Breast epithelium (tissue), 4 donors: ENCODE measurements around the gene SEMA4B. TPM values are rescaled to one million over a fixed set of nuclear protein-coding genes. Genes with fewer than 3 reads are reported as not detected.

ENCODE experiments used
- DNase-seq, 2 donors: peaks; one replicate each; pipeline ENCODE4 v3.0.0-alpha.2; 2019; ENCODE audit warnings: low spot score in 2 of 2
- H3K27ac ChIP-seq, 2 donors: fragments of 200-600 bp; sonication (generic) in 1 of 2; one replicate each; pipeline ENCODE4 v1.5.1; 2016 to 2019; ENCODE audit warnings: mild to moderate bottlenecking in 1 of 2
- H3K27me3 ChIP-seq, 2 donors: fragments of 200-600 bp; sonication (generic) in 1 of 2; one replicate each; pipeline versions ENCODE4 v1.5.1 to v1.6.0; 2017 to 2019; ENCODE audit warnings: control low read depth in 1 of 2, mild to moderate bottlenecking in 1 of 2
- H3K36me3 ChIP-seq: fragments of 200-600 bp; one replicate; pipeline ENCODE4 v1.5.1; 2019
- H3K4me1 ChIP-seq, 2 donors: fragments of 200-600 bp; sonication (generic); one replicate each; pipeline ENCODE4 v1.5.1; 2016 to 2019; ENCODE audit warnings: control low read depth in 1 of 2
- H3K4me3 ChIP-seq, 3 donors: fragments of 200-600 bp; sonication (generic); 1 replicate in 2 of 3; 2 replicates in 1 of 3; pipeline ENCODE4 v1.5.1; 2016 to 2019; ENCODE audit warnings: mild to moderate bottlenecking in 3 of 3, moderate library complexity in 2 of 3
- H3K9me3 ChIP-seq, 2 donors: fragments of 200-600 bp; sonication (generic) in 1 of 2; one replicate each; pipeline ENCODE4 v1.5.1; 2016 to 2019; ENCODE audit warnings: control low read depth in 1 of 2
- CTCF ChIP-seq, 3 donors: fragments of 450-650 bp; IDR thresholded peaks; one replicate each; pipeline ENCODE4 v1.5.1; 2016 to 2017; ENCODE audit warnings: antibody characterized with exemption in 3 of 3, mild to moderate bottlenecking in 3 of 3, moderate library complexity in 3 of 3
- POLR2A ChIP-seq: fragments of 450-650 bp; IDR thresholded peaks from one replicate; pipeline ENCODE4 v1.6.1; 2016; ENCODE audit warnings: antibody characterized with exemption, mild to moderate bottlenecking, moderate library complexity
- POLR2AphosphoS5 ChIP-seq, 3 donors: sonication (generic); formaldehyde crosslinking; IDR thresholded peaks; one replicate each; pipeline ENCODE4 v1.6.1; 2017; ENCODE audit warnings: antibody characterized with exemption in 3 of 3
- intact Hi-C: fragments of 100-400 bp; cut with DNase I; formaldehyde crosslinking; loops from one replicate; pipeline ENCODE4 v1.15.1; 2023; ENCODE audit warnings: low total_unique reads
- total RNA-seq, 3 donors: library from RNA; depleted of rRNA; stranded (reverse); fragments of >200 nt; gene quantifications; one replicate each; pipeline ENCODE4 v1.1.0, GENCODE V29; 2016

The SEMA4B gene
- total RNA-seq, 3 donors from 2014 or later: 6.6 to 72.8 (median 56.9) TPM

GRCh38 chr15:90205886-90206285 is 4.8 kb downstream of the SEMA4B start:
- H3K27me3 ChIP-seq: no peaks in the 10 kb centered on the region
- peak overlapping the region in 1 of 2 donors; percentile 8 for H3K27ac ChIP-seq
- intact Hi-C loops: no loop called here
- no peak for TF ChIP-seq POLR2AphosphoS5 (IDR thresholded peaks at IDR 0.05)
- no peak for TF ChIP-seq POLR2A
- TF ChIP-seq CTCF (IDR thresholded peaks at IDR 0.05): no peak
- H3K4me3 ChIP-seq: no peak overlapping the region
- DNase-seq: no peak
- H3K36me3 ChIP-seq: no peaks in the 10 kb centered on the region
- H3K4me1 ChIP-seq: peaks cover 5 to 7% of the 10 kb centered on the region in 2 donors
- no peaks in the 10 kb centered on the region for H3K9me3 ChIP-seq

DNA sequence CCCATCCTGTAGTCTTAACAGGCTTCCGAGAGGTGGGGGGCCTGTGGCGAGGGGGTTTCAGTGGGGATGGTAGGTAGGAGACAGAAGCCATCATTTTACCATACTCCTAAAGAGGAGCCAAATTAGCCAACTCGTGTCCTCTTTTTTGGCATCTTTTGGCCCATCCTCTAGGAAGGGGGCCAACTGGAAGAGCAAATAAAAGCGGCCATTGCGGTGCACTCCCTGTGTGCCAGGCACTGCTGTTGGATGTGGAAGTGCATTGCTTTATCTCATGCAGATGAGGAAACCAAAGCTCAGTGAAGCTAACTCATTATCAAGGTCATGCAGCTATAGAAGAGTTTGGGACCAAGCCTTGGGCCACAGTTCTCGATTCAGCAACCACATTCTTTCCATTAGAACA is 6.1 kb downstream of the SEMA4B start:
- TF ChIP-seq POLR2AphosphoS5 (IDR thresholded peaks at IDR 0.05): no peak
- TF ChIP-seq POLR2A: no peak
- TF ChIP-seq CTCF (IDR thresholded peaks at IDR 0.05): no peak
- intact Hi-C loops: no loop called here
- no peak overlapping the region for H3K27ac ChIP-seq
- DNase-seq: no peak
- H3K27me3 ChIP-seq: no peaks in the 10 kb centered on the region
- no peaks in the 10 kb centered on the region for H3K36me3 ChIP-seq
- peaks cover 3 to 4% of the 10 kb centered on the region in 2 donors for H3K4me1 ChIP-seq
- no peak overlapping the region for H3K4me3 ChIP-seq
- no peaks in the 10 kb centered on the region for H3K9me3 ChIP-seq

DNA sequence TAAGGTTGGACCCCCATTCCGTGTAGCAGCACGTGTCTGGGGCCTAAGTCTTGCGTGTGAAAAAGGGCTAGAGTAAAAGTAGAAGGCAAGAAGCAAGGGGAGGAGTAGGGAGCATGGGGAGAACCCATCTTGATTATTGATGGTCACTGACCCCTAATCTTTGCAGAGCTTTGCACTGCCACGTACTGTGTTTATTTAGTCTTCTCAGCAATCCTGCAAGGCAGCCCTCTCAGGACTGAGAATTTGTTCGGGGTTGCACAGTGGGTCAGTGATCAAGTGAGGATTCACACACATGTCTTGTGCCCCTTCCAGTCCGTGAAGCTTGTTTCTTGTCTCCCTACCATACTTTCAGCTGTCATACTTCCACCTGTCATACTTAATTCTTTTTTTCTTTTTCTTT is 7.2 kb downstream of the SEMA4B start:
- H3K27ac ChIP-seq: no peak overlapping the region
- no peaks in the 10 kb centered on the region for H3K9me3 ChIP-seq
- H3K27me3 ChIP-seq: no peaks in the 10 kb centered on the region
- no peaks in the 10 kb centered on the region for H3K36me3 ChIP-seq
- H3K4me1 ChIP-seq: peaks cover 0 to 11% of the 10 kb centered on the region in 2 donors
- no peak overlapping the region for H3K4me3 ChIP-seq
- intact Hi-C loops: no loop called here
- no peak for TF ChIP-seq POLR2AphosphoS5 (IDR thresholded peaks at IDR 0.05)
- no peak for TF ChIP-seq CTCF (IDR thresholded peaks at IDR 0.05)
- no peak for TF ChIP-seq POLR2A
- no peak for DNase-seq

DNA sequence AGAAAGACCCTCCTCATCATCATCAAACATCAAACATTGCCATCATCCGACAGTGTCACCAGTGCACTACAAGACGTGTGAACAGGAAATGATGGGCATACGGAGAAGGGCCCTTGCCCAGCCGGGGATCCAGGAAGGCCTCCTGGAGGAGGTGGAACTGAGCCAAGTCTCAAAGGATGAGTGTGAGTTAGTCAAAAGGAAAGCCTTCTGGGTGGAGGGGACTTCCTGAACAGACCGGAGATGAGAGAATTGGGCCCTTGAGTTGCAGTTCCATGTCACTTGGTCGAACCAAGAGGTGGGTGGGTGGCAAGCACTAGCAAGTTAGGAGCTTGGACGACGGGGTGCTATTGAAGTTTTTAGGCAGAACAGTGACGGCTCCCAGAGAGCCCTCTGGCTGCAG is 8.5 kb downstream of the SEMA4B start:
- H3K27me3 ChIP-seq: no peaks in the 10 kb centered on the region
- TF ChIP-seq POLR2A (no peak), CTCF (IDR thresholded peaks at IDR 0.05) (no peak), POLR2AphosphoS5 (IDR thresholded peaks at IDR 0.05) (no peak)
- no peaks in the 10 kb centered on the region for H3K9me3 ChIP-seq
- no peak overlapping the region for H3K4me3 ChIP-seq
- no peaks in the 10 kb centered on the region for H3K36me3 ChIP-seq
- peaks cover 0 to 12% of the 10 kb centered on the region in 2 donors for H3K4me1 ChIP-seq
- DNase-seq: no peak
- H3K27ac ChIP-seq: no peak overlapping the region
- intact Hi-C loops: no loop called here

DNA sequence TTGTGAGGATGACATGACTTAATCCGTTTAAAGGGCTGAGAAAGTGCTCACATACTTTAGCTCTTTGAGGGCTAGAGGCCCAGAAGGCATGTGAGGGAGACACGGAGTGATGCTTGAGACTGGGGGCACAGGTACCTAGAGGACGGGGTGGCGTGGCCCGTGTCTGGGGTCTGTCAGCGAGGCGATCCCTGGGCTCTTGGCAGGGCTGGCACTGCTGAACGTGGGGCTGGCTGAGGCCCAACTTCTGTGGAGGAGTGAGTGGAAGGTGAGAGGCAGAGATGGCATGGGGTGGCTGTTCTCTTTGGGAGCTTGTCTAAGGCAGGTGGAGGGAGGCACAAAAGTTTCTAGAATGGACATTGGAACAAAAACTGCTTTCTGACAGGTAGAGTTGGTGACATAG is 9.5 kb downstream of the SEMA4B start:
- H3K27me3 ChIP-seq: no peaks in the 10 kb centered on the region
- no peaks in the 10 kb centered on the region for H3K9me3 ChIP-seq
- H3K36me3 ChIP-seq: no peaks in the 10 kb centered on the region
- no peak for DNase-seq
- H3K4me1 ChIP-seq: peaks cover 0 to 12% of the 10 kb centered on the region in 2 donors
- intact Hi-C loops: loop anchor here (5.0 kb wide), 1 partner anchor 43 kb away; no protein-coding TSS in a partner anchor
- TF ChIP-seq CTCF (IDR thresholded peaks at IDR 0.05): no peak
- no peak for TF ChIP-seq POLR2AphosphoS5 (IDR thresholded peaks at IDR 0.05)
- TF ChIP-seq POLR2A: no peak
- peak overlapping the region; percentile 57 to 76 for H3K27ac ChIP-seq
- no peak overlapping the region for H3K4me3 ChIP-seq
